Measurements from ENCODE around the gene RHBDL1.

The RHBDL1 gene

DNA sequence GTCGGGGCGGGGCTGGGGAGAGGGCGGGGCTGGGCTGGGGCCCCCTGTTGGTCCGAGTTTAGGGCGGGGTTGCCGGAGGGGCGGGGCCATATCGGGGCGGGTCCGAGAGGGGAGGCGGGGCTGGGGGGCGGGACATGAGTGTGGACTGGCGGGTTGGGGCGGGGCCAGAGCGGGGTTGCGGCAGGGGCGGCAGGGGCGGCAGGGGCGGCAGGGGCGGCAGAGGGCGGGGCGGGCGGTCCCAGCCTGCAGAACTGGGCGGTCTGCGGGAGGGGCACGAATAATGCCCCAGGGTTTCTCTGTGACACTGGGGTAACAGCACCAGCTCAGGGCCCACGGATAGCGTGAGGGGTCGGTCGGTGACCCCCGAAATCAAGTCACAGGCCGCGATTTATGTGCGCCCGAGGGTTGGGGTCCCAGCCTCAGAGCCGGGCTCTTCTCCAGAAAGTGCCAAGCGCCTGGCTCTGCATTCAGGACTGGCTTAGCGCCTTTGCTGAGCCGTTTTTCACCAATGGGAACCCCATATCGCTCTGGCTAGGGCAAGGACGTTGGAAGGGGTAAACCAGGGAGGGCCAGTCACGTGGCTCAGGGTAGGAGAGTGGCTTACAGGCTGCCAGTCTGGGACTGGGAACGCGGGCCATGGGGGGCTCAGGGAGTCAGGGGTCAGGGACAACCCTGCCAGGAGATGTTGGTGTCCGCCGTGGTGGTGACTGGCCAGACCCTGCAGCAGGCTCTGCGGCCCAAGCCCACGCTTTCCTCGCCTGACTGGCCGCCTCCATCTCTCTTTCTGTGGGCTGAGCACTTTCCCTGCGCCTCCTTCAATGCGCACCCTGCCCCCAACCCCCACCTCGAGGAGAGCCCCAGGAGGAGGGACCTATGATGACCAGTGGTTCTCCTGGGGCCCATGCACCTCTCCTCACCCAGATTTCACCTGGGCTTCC is 38.1 kb upstream of the RHBDL1 start:
- DNase-seq, result no peak

DNA sequence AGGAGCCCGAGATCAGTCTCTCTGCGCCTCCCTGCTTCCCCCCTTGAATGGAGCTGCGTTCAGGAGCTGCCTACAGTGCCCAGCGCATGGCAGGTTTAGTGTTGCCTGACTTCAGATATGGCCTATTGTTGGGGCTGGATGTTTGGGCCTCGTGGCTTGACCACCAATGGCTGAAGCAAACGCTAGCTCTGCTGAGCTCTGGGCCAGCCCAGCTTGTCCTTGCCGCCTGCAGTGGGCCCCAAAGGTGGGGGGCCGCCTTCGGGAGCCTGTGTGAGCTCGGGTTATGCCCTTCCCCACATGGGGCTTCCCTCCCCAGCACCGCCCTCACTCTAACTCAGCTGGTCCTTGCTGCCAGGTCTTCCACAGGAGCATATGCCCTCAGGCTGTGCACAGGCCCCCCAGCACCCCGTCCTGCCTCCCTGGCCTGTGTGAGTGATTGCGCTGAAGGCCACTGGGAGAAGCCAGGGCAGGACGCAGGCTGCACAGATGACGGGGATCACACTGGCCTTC is 37.4 kb upstream of the RHBDL1 start:
- DNase-seq, result no peak

DNA sequence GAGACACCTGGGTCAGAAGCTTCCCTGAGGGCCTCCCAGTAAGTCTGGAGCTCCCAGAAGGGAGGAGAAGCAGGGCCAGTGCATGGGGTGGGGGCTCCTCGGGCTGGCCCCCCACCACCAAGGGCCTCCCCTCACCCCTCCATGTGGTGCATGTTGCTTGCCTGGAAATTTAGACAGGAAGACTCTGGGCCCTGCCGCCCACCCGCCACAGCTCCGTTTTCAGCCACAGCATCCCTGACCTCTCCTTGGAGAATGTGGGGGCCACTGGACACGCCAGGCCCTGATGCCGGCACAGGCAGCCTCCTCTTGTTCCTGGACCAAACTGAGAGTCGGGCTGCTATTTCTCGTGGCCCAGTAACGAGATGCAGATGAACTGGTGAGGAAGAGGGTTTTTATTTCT is 36.6 kb upstream of the RHBDL1 start:
- DNase-seq, result no peak

GRCh38 chr16:640614-641013 is 34.9 kb upstream of the RHBDL1 start:
- no peak for DNase-seq

DNA sequence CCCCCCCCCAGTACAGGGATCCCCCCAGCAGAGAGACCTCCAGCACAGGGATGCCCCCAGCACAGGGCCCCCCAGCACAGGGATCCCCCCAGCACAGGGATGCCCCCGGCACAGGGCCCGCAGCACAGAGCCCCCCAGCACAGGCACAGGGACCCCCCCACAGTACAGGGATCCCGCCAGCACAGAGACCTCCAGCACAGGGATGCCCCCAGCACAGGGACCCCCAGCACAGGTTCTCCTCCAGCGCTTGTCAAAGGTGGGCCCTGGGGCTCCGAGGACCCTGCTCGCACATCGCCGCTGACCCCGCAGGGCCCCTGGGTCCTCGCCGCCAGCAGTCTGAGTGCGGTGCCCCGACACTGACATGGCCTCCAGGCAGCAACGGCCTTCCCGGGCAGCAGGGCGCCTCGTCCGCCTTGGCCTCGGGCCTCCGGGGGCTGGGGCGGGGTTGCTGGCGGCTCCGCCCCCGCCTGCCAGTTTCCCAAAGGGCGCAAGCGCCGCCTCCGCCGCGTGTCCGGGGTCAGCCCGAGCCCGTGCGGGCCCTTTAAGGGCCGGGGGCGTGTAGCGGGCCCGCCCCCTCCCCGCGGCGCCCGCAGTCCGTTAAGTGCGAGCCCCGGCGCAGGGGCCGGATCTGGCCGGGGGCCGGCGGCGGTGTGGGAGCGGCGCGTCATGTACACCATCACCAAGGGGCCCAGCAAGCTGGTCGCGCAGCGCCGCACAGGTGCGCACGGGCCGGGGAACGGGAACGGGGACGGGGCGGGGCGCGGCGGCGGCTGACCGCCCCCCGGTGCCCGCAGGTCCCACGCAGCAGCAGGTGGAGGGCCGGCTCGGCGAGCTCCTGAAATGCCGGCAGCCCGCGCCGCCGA is 33.9 kb upstream of the RHBDL1 start, which contains the start of gene MCRIP2:
Gene MCRIP2, plus strand, starts transcription at position 503 of the 863 bp plus-strand sequence. Its CDS starts 164 bp downstream, at position 667.
- DNase-seq, result peak; percentile 50

- DNase-seq, result no peak
These were observed 33.1 kb upstream of the RHBDL1 start for GRCh38 chr16:642189-643049.

- no peak for DNase-seq
These were observed 32.5 kb upstream of the RHBDL1 start for GRCh38 chr16:643050-643368.

DNA sequence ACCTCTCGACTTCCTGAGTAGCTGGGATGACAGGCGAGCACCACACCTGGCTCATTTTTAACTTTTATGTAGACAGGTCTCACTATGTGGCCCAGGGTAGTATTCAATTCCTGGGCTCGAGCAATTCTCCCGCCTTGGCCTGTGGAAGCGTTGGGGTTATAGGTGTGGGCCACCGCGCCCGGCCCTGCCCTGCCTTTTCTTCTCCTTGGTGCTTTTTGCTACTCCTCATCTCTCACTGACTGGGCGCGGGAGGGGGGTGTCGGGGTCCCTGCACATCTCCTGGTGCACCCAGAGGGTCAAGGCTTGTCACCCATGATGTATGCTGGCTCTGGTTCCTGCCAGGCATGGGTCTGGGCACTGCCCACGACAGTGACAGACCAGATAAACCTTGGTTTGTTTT is 30.9 kb upstream of the RHBDL1 start:
- DNase-seq, result no peak

GRCh38 chr16:645852-646678 is 29.4 kb upstream of the RHBDL1 start:
- DNase-seq, result no peak

GRCh38 chr16:646679-647172 is 28.7 kb upstream of the RHBDL1 start:
- no peak for DNase-seq

GRCh38 chr16:647173-647902 is 28.1 kb upstream of the RHBDL1 start:
- DNase-seq, result no peak

- DNase-seq, result peak; percentile 5
These were observed 27.2 kb upstream of the RHBDL1 start for GRCh38 chr16:648071-648780.

DNA sequence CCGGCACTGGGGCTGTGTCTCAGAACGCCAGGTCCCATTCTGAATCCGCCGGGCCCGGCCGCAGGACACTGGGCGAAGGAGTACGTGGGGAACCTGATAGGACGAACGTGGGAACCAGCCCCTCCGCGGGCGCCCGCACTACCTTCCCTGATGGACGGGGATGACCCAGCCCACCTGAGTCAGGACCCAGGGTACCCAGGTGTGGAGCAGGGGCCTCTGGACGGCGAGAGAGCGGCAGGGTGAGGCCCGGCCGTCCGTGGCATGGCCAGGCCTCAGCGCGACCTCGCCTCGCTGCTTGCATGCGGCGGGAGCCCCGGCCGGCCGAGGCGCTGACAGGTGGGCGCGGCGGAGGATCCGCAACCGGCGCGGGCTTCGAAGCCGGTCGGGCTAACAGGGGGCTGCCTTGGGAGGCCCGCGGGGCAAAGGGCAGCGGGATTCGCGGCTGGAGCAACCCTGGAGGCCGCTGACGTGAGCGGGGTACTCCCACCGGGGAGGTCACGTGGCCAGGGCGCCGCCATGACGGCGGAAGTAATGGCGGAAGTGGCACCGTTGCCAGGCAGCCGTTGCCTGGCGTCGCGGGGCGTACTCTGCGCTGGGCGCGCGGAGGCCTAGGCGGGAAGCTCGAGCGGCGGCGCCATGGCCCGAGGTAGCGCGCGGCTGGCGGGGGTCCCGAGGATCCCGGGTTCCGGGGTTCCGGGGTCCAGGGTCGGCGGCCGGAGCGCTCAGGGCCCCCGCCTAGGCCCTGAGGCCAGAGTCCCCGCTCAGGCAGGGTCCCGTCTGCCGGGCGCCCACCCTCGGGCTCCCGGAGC is 26.5 kb upstream of the RHBDL1 start, which contains the start of gene WDR90:
Gene WDR90, plus strand, starts transcription at position 585 of the 809 bp plus-strand sequence. Its CDS starts 52 bp downstream, at position 637.
- peak; percentile 84 for DNase-seq

- no peak for DNase-seq
These were observed 25.8 kb upstream of the RHBDL1 start for GRCh38 chr16:649631-650030.

GRCh38 chr16:651844-652243 is 23.6 kb upstream of the RHBDL1 start:
- no peak for DNase-seq

DNA sequence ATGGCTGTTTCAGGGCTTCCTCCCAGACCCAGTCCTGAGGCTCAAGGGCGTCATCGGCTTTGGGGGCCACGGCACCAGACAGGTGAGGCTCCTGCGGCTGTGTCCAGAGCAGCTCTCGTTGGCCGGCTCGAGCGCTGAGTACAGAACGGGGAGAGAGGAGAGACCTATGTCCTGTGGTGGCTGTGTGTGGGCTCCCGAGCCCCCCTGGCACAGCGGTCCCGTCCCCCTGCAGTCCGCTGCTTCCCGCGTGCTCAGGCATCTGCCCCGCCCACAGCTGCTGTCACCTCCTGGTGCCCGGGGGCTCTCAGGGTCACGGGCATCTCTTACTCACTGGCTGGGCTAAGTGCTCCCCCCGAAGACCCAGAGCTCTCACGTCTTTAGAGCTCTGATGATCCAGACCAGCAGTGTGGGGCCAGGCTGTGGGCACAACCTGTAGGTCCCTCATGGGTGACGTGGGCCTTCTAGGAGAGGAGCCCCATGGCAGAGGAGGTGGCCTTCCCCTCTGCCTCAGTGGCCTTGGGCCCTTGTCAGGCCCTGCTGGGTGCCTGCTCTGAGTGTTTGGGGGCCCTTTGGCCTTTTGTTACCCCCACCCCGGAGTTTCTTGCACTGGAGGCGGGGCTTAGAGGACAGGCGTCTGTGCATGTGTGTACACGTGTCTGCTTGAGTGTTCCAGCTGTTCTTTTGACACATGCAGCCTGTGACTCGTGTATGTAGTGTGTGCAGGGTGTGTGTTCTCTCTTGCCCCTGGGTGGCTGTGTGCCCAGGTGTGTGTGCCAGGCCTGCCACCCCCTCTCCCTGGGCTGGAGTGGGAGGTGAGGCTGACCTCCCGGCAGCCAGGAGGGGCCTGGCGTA is 22.8 kb upstream of the RHBDL1 start:
- no peak for DNase-seq

GRCh38 chr16:654034-654433 is 21.4 kb upstream of the RHBDL1 start:
- DNase-seq, result no peak

DNA sequence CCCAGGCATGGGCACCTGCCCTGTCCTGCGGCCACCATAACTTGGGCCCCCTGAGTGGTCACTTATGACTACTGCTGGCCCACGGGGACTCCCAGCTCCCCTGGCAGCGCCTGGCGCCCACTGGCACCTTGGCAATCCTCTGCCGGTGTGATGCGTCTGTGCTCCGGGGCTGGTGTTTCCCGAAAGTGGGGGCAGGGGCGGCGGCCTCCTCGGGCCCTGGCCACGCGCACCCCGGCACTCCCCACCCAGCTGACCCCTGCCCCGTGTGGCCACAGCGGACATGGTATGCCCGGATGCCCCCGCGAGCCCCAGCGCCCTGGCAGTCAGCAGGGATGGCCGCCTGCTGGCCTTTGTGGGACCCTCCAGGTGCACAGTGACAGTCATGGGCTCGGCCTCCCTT is 18.0 kb upstream of the RHBDL1 start:
- DNase-seq, result no peak
